Neuronal stem cell (in vitro differentiated cells): ENCODE measurements around the gene METAP1.

Source experiments
- DNase-seq: peaks from one replicate; pipeline ENCODE4 v3.0.0-alpha.2; 2013; ENCODE audit warnings: low spot score
- H2AFZ ChIP-seq: one replicate; pipeline ENCODE4 v1.6.1; 2013; ENCODE audit warnings: mild to moderate bottlenecking, low read length, inconsistent platforms
- H2AK5ac ChIP-seq: 2 replicates; pipeline ENCODE4 v1.6.1; 2013; ENCODE audit warnings: low read depth, mild to moderate bottlenecking, inconsistent platforms, low read length, moderate library complexity, mixed read lengths
- H2BK120ac ChIP-seq: 2 replicates; pipeline ENCODE4 v1.6.1; 2013; ENCODE audit warnings: low read depth, mild to moderate bottlenecking, inconsistent platforms, low read length, moderate library complexity, mixed read lengths
- H2BK12ac ChIP-seq: one replicate; pipeline ENCODE4 v1.6.1; 2013; ENCODE audit warnings: low read length, inconsistent platforms
- H2BK15ac ChIP-seq: 2 replicates; pipeline ENCODE4 v1.6.1; 2013; ENCODE audit warnings: mild to moderate bottlenecking, low read length, inconsistent platforms, mixed read lengths
- H2BK5ac ChIP-seq: one replicate; pipeline ENCODE4 v1.6.1; 2013; ENCODE audit warnings: inconsistent platforms, mild to moderate bottlenecking, low read length, moderate library complexity
- H3K14ac ChIP-seq: one replicate; pipeline ENCODE4 v1.6.1; 2013; ENCODE audit warnings: low read length, inconsistent platforms
- H3K18ac ChIP-seq: 2 replicates; pipeline ENCODE4 v1.6.1; 2013; ENCODE audit warnings: low read length, inconsistent platforms
- H3K23ac ChIP-seq: 2 replicates; pipeline ENCODE4 v1.6.1; 2013; ENCODE audit warnings: low read depth, mild to moderate bottlenecking, mixed read lengths, low read length, inconsistent platforms; ENCODE audit not compliant: poor library complexity
- H3K27ac ChIP-seq: replicated peaks from 3 replicates; pipeline ENCODE4 v1.5.1; 2013; ENCODE audit warnings: low read length, inconsistent platforms
- H3K27me3 ChIP-seq, 3 experiments: 2 replicates each; pipeline ENCODE4 v1.6.1; 2013; ENCODE audit warnings: low read length in 3 of 3, mild to moderate bottlenecking in 2 of 3, inconsistent platforms in 1 of 3, low read depth in 1 of 3, mixed read lengths in 1 of 3, moderate library complexity in 1 of 3; ENCODE audit not compliant: control insufficient read depth in 3 of 3, insufficient read depth in 3 of 3
- H3K36me3 ChIP-seq, 2 donors: replicated peaks in 1 of 2; 2 replicates each; pipeline ENCODE4 v1.6.1; 2013; ENCODE audit warnings: low read length in 2 of 2; ENCODE audit not compliant: control insufficient read depth in 2 of 2, insufficient read depth in 2 of 2
- H3K4ac ChIP-seq: 2 replicates; pipeline ENCODE4 v1.6.1; 2013; ENCODE audit warnings: inconsistent platforms, mild to moderate bottlenecking, low read length, moderate library complexity
- H3K4me1 ChIP-seq, 2 donors: 1 replicate in 1 of 2; 2 replicates in 1 of 2; pipeline ENCODE4 v1.6.1; 2013; ENCODE audit warnings: low read length in 2 of 2, low read depth in 1 of 2; ENCODE audit not compliant: control insufficient read depth in 2 of 2, insufficient read depth in 1 of 2
- H3K4me2 ChIP-seq: one replicate; pipeline ENCODE4 v1.6.1; 2013; ENCODE audit warnings: mild to moderate bottlenecking, low read length, inconsistent platforms; ENCODE audit not compliant: insufficient read depth, poor library complexity, severe bottlenecking
- H3K4me3 ChIP-seq, 2 donors: 2 replicates each; pipeline ENCODE4 v1.5.1; 2013; ENCODE audit warnings: low read length in 2 of 2, mild to moderate bottlenecking in 2 of 2, inconsistent platforms in 1 of 2, moderate library complexity in 1 of 2
- H3K79me1 ChIP-seq: one replicate; pipeline ENCODE4 v1.6.1; 2013; ENCODE audit warnings: low read depth, mild to moderate bottlenecking, inconsistent platforms, low read length, moderate library complexity
- H3K9ac ChIP-seq: one replicate; pipeline ENCODE4 v1.6.1; 2013; ENCODE audit warnings: mild to moderate bottlenecking, low read depth, low read length, inconsistent platforms; ENCODE audit not compliant: poor library complexity
- H3K9me3 ChIP-seq, 2 donors: replicated peaks in 1 of 2; 2 replicates each; pipeline versions ENCODE3 to v1.6.1; 2013; ENCODE audit warnings: low read length in 2 of 2, mild to moderate bottlenecking in 2 of 2, inconsistent platforms in 1 of 2, low read depth in 1 of 2, mixed read lengths in 1 of 2, moderate library complexity in 1 of 2; ENCODE audit not compliant: control insufficient read depth in 2 of 2, insufficient read depth in 1 of 2
- H4K8ac ChIP-seq: one replicate; pipeline ENCODE4 v1.6.1; 2013; ENCODE audit warnings: low read depth, mild to moderate bottlenecking, inconsistent platforms, low read length, moderate library complexity
- H4K91ac ChIP-seq: one replicate; pipeline ENCODE4 v1.6.1; 2013; ENCODE audit warnings: low read length, low read depth, mild to moderate bottlenecking, inconsistent platforms; ENCODE audit not compliant: poor library complexity
- WGBS, 2 donors: extraction: QIAGEN DNeasy Blood & Tissue Kit; methylation state at CpG; one replicate each; pipeline ENCODE4 v1.1.7; 2013; ENCODE audit warnings: missing lambda C conversion rate in 2 of 2, mixed read lengths in 1 of 2; ENCODE audit not compliant: insufficient read length in 2 of 2, insufficient replicate concordance in 1 of 2; ENCODE audit errors: extremely low coverage in 2 of 2; 5-methylcytosine and 5-hydroxymethylcytosine counted together

METAP1 gene

DNA sequence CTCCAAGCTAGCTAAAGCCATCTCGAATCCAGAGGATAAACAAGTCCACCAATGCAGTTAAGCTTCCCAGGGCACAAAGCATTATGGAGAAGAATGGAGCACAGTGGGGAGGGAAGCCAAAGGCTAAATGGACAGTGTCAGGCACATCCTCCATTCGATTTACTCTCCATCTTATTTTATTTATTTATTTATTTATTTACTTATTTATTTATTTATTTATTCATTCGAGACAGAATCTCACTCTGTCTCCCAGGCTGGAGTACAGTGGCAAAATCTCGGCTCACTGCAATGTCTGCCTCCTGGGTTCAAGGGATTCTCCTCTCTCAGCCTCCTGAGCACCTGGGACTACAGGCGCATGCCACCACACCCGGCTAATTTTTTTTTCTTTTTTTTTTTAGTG lies 40.3 kb upstream of the METAP1 start:
- no CpG with 5 or more reads among the region's 6 CpGs for WGBS, 2 donors
- H2AFZ ChIP-seq, result peak overlapping the region; percentile 3

DNA sequence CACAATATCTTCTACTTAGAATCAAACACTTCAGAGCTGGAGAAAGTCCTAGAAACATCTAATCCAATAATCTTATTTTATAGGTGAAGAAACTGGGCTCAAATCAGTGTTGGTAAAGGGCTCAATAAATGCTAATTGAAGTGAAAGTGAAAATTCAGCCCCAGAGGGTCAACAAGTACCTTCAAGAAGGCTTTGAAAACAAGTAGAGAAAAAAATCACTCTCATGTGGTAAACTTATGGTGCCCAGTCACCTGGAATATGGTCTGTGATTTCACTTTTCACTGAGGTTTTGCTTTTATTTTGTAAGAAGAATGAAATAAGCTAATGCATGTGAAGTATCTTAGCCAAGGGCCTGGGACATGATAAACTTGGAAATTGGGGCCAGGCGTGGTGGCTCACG lies 37.5 kb upstream of the METAP1 start:
- H3K4me3 ChIP-seq, result no peak overlapping the region
- no peak overlapping the region for H3K4ac ChIP-seq
- no peaks in the 10 kb centered on the region for H3K36me3 ChIP-seq
- no peak overlapping the region for H3K9ac ChIP-seq
- H2BK15ac ChIP-seq, result no peak overlapping the region
- no peaks in the 10 kb centered on the region for H3K27me3 ChIP-seq
- no peak overlapping the region for H4K91ac ChIP-seq
- H2BK5ac ChIP-seq, result no peak overlapping the region
- no peak overlapping the region for H4K8ac ChIP-seq
- H3K18ac ChIP-seq, result no peak overlapping the region
- no peaks in the 10 kb centered on the region for H3K4me1 ChIP-seq
- no peaks in the 10 kb centered on the region for H3K9me3 ChIP-seq
- DNase-seq, result no peak
- H2BK12ac ChIP-seq, result no peak overlapping the region
- H2BK120ac ChIP-seq, result no peak overlapping the region
- WGBS, 2 donors, result no CpG with 5 or more reads among the region's 2 CpGs
- no peak overlapping the region for H3K4me2 ChIP-seq
- no peak overlapping the region for H3K14ac ChIP-seq
- no peak overlapping the region for H2AFZ ChIP-seq
- H2AK5ac ChIP-seq, result no peak overlapping the region
- H3K79me1 ChIP-seq, result no peaks in the 10 kb centered on the region
- no peak overlapping the region for H3K27ac ChIP-seq
- H3K23ac ChIP-seq, result no peak overlapping the region

More for the DNA sequence above, 40.3 kb upstream of the METAP1 start:
- Histone ChIP-seq H4K8ac (no peak overlapping the region), H2AK5ac (no peak overlapping the region), H3K9ac (no peak overlapping the region), H2BK5ac (no peak overlapping the region), H3K79me1 (no peaks in the 10 kb centered on the region), H3K4ac (no peak overlapping the region), H3K27me3 (no peaks in the 10 kb centered on the region), H3K27ac (no peak overlapping the region), H4K91ac (no peak overlapping the region), H3K14ac (no peak overlapping the region), H2BK15ac (no peak overlapping the region), H3K4me3 (no peak overlapping the region), H3K18ac (no peak overlapping the region), H3K4me1 (no peaks in the 10 kb centered on the region), H3K36me3 (no peaks in the 10 kb centered on the region), H2BK120ac (no peak overlapping the region), H2BK12ac (no peak overlapping the region), H3K9me3 (no peaks in the 10 kb centered on the region), H3K4me2 (no peak overlapping the region), H3K23ac (no peak overlapping the region)
- DNase-seq, result no peak

- no peak overlapping the region for H2BK12ac ChIP-seq
- H3K23ac ChIP-seq, result no peak overlapping the region
- no peak overlapping the region for H4K8ac ChIP-seq
- no peak overlapping the region for H3K4me2 ChIP-seq
- no peaks in the 10 kb centered on the region for H3K79me1 ChIP-seq
- no peaks in the 10 kb centered on the region for H3K9me3 ChIP-seq
- H2AK5ac ChIP-seq, result no peak overlapping the region
- no peak for DNase-seq
- no peak overlapping the region for H2BK5ac ChIP-seq
- H3K4me1 ChIP-seq, result no peaks in the 10 kb centered on the region
- H3K9ac ChIP-seq, result no peak overlapping the region
- H3K4ac ChIP-seq, result no peak overlapping the region
- no CpG with 5 or more reads among the region's 2 CpGs for WGBS, 2 donors
- H3K36me3 ChIP-seq, result no peaks in the 10 kb centered on the region
- no peak overlapping the region for H2BK120ac ChIP-seq
- H3K14ac ChIP-seq, result no peak overlapping the region
- H4K91ac ChIP-seq, result no peak overlapping the region
- no peak overlapping the region for H2AFZ ChIP-seq
- no peak overlapping the region for H3K27ac ChIP-seq
- H3K4me3 ChIP-seq, result no peak overlapping the region
- H2BK15ac ChIP-seq, result no peak overlapping the region
- H3K18ac ChIP-seq, result no peak overlapping the region
- no peaks in the 10 kb centered on the region for H3K27me3 ChIP-seq
These were observed 36.1 kb upstream of the METAP1 start for GRCh38 chr4:98959411-98959810.

- Histone ChIP-seq H3K27me3 (no peaks in the 10 kb centered on the region), H3K4ac (no peak overlapping the region), H4K91ac (no peak overlapping the region), H3K9me3 (no peaks in the 10 kb centered on the region), H3K14ac (no peak overlapping the region), H3K18ac (no peak overlapping the region), H4K8ac (no peak overlapping the region), H3K27ac (no peak overlapping the region), H2AFZ (no peak overlapping the region), H2BK15ac (no peak overlapping the region), H3K4me1 (no peaks in the 10 kb centered on the region), H3K9ac (no peak overlapping the region), H2BK12ac (no peak overlapping the region), H3K4me2 (no peak overlapping the region), H3K36me3 (no peaks in the 10 kb centered on the region), H2AK5ac (no peak overlapping the region), H2BK5ac (no peak overlapping the region), H2BK120ac (no peak overlapping the region), H3K23ac (no peak overlapping the region), H3K79me1 (no peaks in the 10 kb centered on the region), H3K4me3 (no peak overlapping the region)
- DNase-seq, result no peak
- WGBS, 2 donors, result no CpG with 5 or more reads among the region's 2 CpGs
These were observed 33.8 kb upstream of the METAP1 start for GRCh38 chr4:98961770-98962169.
